NCI-H774 (cell line): ENCODE data around the gene ADCY2.

ENCODE experiments used
- DNase-seq: peaks from one replicate; lab custom pipeline; 2025; lab: John Stamatoyannopoulos, UW

ADCY2 gene

DNA sequence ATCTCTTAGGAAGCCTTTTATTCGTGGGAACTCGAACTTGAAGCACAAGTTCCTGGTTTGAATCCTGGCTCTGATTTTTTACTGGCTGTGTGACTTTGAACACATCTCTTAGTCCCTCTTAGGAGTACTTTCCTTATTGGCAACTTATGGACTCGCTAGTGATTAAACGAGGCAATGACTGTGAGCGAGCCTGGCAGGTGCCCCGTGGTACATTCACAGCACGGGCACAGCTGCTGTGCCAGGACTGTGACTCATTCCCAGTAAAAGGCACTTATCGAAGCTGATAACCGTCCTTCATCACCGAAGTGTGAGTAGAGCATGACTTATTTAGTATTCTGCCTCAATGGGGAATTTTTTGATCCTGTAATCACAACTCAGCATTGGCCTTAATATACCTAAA lies 432.3 kb downstream of the ADCY2 start:
- DNase-seq = peak; percentile 49

- no peak for DNase-seq
Measured at GRCh38 chr5:7834982-7835381, 439.0 kb downstream of the ADCY2 start.

- no peak for DNase-seq
Measured at GRCh38 chr5:7837403-7837802, 441.5 kb downstream of the ADCY2 start.

GRCh38 chr5:7842531-7842930 lies 446.6 kb downstream of the ADCY2 start:
- no peak for DNase-seq

- DNase-seq = no peak
Measured at GRCh38 chr5:7844901-7845300, 449.0 kb downstream of the ADCY2 start.

DNA sequence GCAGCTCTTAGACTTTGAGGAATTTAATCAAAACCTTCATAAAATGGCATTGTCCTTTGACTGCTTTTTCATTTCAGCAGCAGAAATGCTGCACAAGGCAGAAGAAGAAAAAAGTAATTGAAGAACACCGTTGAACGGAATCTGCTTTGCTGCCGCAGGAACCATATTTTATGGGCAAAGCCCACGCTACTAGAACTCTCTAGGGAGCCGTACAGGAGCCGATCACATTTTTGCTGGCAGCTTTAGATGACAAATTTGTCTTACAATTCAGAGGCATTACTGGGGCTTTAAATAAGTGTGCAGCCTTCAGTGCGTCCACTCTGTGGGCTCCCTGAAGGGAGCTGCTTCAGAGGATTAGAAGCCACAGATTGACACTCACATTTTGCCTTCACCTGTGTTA lies 449.6 kb downstream of the ADCY2 start:
- no peak for DNase-seq

DNA sequence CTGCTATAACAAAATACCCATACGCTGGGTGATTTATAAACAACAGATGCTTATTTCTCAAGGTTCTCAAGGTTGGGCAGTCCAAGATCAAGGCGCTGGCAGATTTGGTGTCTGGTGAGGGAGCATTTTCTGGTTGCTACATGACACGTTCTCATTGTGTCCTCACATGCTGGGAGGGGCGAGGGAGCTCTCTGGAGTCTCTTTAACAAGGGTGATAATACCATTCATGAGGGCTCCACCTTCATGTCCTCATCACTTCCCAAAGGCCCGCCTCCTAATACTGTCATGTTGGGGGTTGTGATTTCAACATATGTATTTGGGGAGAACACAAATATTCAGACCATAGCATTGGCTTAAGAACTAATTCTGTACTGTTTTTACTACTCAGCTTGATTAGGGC lies 450.4 kb downstream of the ADCY2 start:
- DNase-seq = no peak

- no peak for DNase-seq
Measured at GRCh38 chr5:7848296-7848695, 452.4 kb downstream of the ADCY2 start.

GRCh38 chr5:7849681-7850394 lies 453.9 kb downstream of the ADCY2 start:
- peak; percentile 7 for DNase-seq

DNA sequence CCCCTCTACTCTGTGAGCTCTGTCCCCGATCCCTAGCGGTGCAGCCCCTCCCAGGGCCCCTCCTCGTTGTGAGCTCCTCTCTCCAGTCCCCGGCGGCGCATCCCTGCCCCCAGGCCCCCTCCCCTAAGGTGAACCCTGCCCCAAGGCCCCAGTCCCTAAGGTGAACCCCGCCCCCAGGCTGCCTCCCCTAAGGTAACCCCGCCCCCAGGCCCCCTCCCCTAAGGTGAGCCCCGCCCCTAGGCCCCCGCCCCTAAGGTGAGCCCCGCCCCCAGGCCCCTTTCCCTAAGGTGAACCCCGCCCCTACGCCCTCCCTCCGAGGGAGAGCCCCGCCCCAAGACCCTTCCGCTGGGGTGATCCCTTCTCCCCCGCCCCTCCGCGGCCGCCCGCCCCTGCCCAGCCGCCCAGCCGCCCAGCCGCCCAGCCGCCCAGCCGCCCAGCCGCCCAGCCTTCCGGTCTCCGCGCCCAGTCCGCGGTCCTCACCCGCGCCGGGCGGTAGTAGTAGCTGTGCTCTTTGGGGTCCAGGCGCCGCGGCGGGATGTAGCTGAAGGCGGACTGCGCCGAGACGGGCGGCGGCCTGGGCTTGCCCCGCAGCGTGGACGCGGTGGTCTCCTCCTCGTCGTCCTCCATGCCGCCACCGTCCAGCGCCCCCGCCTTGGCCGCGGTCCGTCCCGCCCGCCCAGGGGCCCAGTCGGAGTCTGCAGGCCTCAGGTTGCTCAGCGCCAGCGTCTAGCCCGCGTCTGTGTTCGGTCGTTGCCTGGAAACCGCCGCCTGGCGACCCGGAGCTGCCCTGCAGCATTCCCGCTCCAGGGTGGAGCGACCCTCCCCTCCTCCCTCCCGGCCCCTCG lies 454.7 kb downstream of the ADCY2 start, which contains the start of gene CFAP90:
Gene CFAP90 (minus strand): TSS at position 739 of the 845 bp plus-strand sequence. CDS start 112 bp downstream, at position 627.
- DNase-seq = peak; percentile 63

- DNase-seq = peak; percentile 41
Measured at GRCh38 chr5:7851240-7851592, 455.3 kb downstream of the ADCY2 start.

GRCh38 chr5:7851617-7852289 lies 455.8 kb downstream of the ADCY2 start:
- DNase-seq = peak; percentile 38

GRCh38 chr5:7852542-7852941 lies 456.6 kb downstream of the ADCY2 start:
- no peak for DNase-seq

DNA sequence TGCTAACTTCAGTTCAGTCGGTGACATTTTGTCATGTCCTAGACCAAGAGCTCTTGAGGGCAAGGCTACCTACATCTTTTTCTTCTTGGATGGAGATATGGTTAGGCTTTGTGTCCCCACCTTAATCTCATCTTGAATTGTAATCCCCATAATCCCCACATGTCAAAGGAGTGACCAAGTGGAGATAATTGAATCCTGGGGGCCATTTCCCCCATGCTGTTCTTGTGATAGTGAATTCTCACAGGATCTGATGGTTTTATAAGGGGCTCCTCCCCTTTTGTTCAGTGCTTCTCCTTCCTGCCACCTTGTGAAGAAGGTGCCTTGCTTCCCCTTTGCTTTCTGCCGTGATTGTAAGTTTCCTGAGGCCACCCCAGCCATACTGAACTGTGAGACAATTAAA lies 457.1 kb downstream of the ADCY2 start:
- DNase-seq = no peak

GRCh38 chr5:7855611-7856010 lies 459.7 kb downstream of the ADCY2 start:
- no peak for DNase-seq

DNA sequence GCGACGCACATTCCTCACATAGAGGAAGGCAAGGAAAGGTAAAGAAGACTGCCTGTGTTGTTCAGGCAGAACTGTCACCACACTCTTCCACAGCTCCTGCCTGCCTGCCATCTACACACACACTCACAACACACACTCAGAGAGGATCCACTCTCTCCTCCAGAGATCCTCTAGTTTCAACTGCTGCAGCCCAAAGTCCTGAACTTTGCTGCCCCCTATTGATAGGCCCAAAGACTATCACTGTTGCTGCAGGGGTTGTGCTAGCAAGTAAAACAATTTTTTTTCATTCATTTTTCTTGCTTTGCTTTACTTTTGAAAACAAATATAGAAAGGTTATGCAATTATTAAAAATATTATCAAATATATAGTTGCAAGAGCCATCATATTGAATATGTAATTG lies 460.9 kb downstream of the ADCY2 start:
- DNase-seq = peak; percentile 60

- no peak for DNase-seq
Measured at GRCh38 chr5:7857361-7857760, 461.4 kb downstream of the ADCY2 start.

GRCh38 chr5:7857926-7858632 lies 462.1 kb downstream of the ADCY2 start:
- DNase-seq = no peak

GRCh38 chr5:7866196-7866595 lies 470.3 kb downstream of the ADCY2 start:
- no peak for DNase-seq

GRCh38 chr5:7867260-7867659 lies 471.3 kb downstream of the ADCY2 start:
- no peak for DNase-seq

DNA sequence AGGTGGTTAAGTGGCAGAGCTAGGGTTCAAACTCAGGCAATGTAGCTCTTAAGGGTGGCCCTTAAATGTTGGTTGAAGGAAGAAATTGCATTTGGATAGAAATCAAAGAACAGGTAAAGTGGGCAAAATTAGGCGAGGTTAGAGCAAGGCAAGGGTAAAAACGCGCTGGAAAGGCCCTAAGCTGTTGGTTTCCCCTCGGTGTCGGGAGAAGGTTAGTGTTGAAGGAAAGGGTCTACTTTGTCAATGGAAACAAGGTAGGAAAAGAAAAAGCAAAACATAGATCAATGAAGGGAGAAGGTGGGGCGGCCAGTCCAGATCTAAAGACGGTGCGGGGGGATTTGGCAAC lies 472.5 kb downstream of the ADCY2 start:
- DNase-seq = no peak

DNA sequence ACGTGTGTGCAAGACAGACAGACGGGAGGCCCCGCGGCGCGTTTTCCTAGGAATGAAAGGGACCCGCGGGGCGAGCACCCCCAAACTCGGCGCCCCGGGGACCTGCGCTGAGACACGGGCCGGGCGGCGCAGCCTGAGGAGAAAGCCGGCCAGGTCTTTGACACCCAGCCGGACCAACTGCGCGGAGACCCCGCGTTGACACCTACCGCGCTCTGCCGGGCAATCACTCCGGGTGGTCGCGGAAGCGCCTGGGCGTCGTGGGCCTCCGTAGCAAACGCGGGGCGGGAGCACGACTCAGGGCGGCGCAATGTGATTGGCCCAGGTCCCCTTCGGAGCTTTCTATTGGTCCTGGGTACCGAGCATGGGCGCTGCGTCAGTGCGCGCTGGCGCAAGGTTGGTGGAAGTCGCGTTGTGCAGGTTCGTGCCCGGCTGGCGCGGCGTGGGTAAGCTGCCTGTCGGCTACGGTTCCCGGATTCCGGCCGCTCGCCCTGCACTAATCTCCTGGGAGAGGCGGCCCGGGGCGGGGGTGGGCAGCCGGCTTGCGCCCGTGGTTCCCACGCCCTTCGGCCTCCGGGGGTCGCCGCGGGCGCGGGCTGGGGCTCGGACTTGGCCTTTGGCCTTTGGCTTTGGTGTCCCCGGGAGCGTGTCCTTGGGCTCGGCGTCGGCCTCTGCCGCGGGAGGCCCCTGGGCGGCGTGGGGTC lies 473.0 kb downstream of the ADCY2 start, which contains the start of the genes FASTKD3 and MTRR:
Gene FASTKD3 (minus strand): TSS at position 259 of the 701 bp plus-strand sequence. CDS start 948 bp downstream, outside the sequence.
Gene MTRR (plus strand): TSS at position 376 of the 701 bp plus-strand sequence. CDS start 1,647 bp downstream, outside the sequence.
- peak; percentile 97 for DNase-seq
